Right ventricle myocardium inferior (tissue), 1 donor: ENCODE measurements around the gene TBC1D8. TPM values are rescaled to one million over a fixed set of nuclear protein-coding genes. Genes with fewer than 3 reads are reported as not detected.

Experiments used
- total RNA-seq: library from RNA; stranded (reverse); fragmentation: NEBNext Ultra II Directional; extraction: Animal tissue kit (Norgen Biotek cat#: 25700); gene quantifications from one replicate; pipeline ENCODE4 v1.2.1, GENCODE V29; 2021
- donor health status: DM: no; HTN: yes; CAD: no; lungs with severe emphysema.

Gene TBC1D8
- total RNA-seq, 1 donor from 2014 or later, result 37.9 TPM

Other genes with a start within 250 kb of the TBC1D8 start
- 848 TPM for gene RPL31, start 149.1 kb downstream of the TBC1D8 start, total RNA-seq
- 39.0 TPM for gene CNOT11, start 101.5 kb upstream of the TBC1D8 start, total RNA-seq
- gene RNF149, start 157.3 kb upstream of the TBC1D8 start, total RNA-seq, result 15.6 TPM
- not detected for gene CREG2, start 236.1 kb upstream of the TBC1D8 start, total RNA-seq